H1 (cell line): ENCODE measurements around the gene MAGEB2. TPM values are rescaled to one million over a fixed set of nuclear protein-coding genes. Genes with fewer than 3 reads are reported as not detected.
A peak's percentile ranks its signal among the peaks of the same experiment; 100 is the strongest.

Experiments
- CTCF ChIA-PET: fragments of 300-600 bp; sonication (Branson Sonifier 250); formaldehyde crosslinking; loops from one replicate; lab custom pipeline; 2021; ENCODE audit not compliant: partially characterized antibody; lab: Charles Lee
- POLR2A ChIA-PET: fragments of 300-600 bp; sonication (Branson Sonifier 250); formaldehyde crosslinking; loops from one replicate; lab custom pipeline; 2021; ENCODE audit warnings: inconsistent platforms; ENCODE audit not compliant: partially characterized antibody; lab: Charles Lee
- DNase-seq, 2 experiments: peaks; one replicate each; pipeline versions ENCODE4 v3.0.0 to v3.0.0-alpha.2; 2010 to 2022; ENCODE audit warnings: low spot score in 2 of 2, low read depth in 1 of 2, mixed read lengths in 1 of 2
- FAIRE-seq: peaks from 2 replicates; lab custom pipeline; 2011; peaks lifted over from hg19 to GRCh38; lab: Jason Lieb, UNC
- H2AFZ ChIP-seq: 2 replicates; pipeline ENCODE4 v1.8.1; 2012; ENCODE audit warnings: low read length, inconsistent platforms
- H2AK5ac ChIP-seq: 2 replicates; pipeline ENCODE4 v1.6.1; 2013; ENCODE audit warnings: low read depth, low read length
- H2BK120ac ChIP-seq: replicated peaks from 2 replicates; pipeline ENCODE3; 2013; ENCODE audit warnings: low read depth, low read length, inconsistent platforms
- H2BK12ac ChIP-seq: 2 replicates; pipeline ENCODE4 v1.6.1; 2013; ENCODE audit warnings: low read depth, low read length
- H2BK15ac ChIP-seq: 2 replicates; pipeline ENCODE4 v1.6.1; 2013; ENCODE audit warnings: low read length
- H2BK20ac ChIP-seq: 2 replicates; pipeline ENCODE4 v1.6.1; 2013; ENCODE audit warnings: low read length
- H2BK5ac ChIP-seq: 2 replicates; pipeline ENCODE4 v1.6.1; 2013; ENCODE audit warnings: low read depth, low read length
- H3K14ac ChIP-seq: 2 replicates; pipeline ENCODE4 v1.6.1; 2013; ENCODE audit warnings: inconsistent platforms; ENCODE audit not compliant: insufficient read length
- H3K18ac ChIP-seq: 2 replicates; pipeline ENCODE4 v1.6.1; 2013; ENCODE audit warnings: low read length; ENCODE audit errors: extremely low read depth
- H3K23ac ChIP-seq: 2 replicates; pipeline ENCODE4 v1.6.1; 2013; ENCODE audit warnings: inconsistent platforms; ENCODE audit not compliant: insufficient read length
- H3K23me2 ChIP-seq: 2 replicates; pipeline ENCODE4 v1.6.1; 2013; ENCODE audit warnings: low read depth, low read length
- H3K27ac ChIP-seq: 2 replicates; pipeline ENCODE4 v1.6.1; 2011; ENCODE audit warnings: low read depth, low read length, inconsistent platforms
- H3K27me3 ChIP-seq, 4 experiments: replicated peaks in 1 of 4; 1 replicate in 1 of 4; 2 replicates in 3 of 4; pipeline versions ENCODE4 v1.6.1 to v1.8.1; 2011 to 2013; ENCODE audit warnings: low read length in 3 of 4, mild to moderate bottlenecking in 3 of 4, inconsistent platforms in 2 of 4, mixed read lengths in 2 of 4, moderate library complexity in 1 of 4; ENCODE audit not compliant: control insufficient read depth in 3 of 4, insufficient read depth in 3 of 4; ENCODE audit errors: extremely low read depth in 1 of 4
- H3K36me3 ChIP-seq, 4 experiments: 2 replicates each; pipeline versions ENCODE4 v1.6.1 to v1.8.1; 2011 to 2013; ENCODE audit warnings: mild to moderate bottlenecking in 4 of 4, low read length in 3 of 4, moderate library complexity in 2 of 4, control low read depth in 1 of 4, inconsistent platforms in 1 of 4; ENCODE audit not compliant: insufficient read depth in 4 of 4, control insufficient read depth in 2 of 4
- H3K4ac ChIP-seq: replicated peaks from 2 replicates; pipeline ENCODE3; 2013; ENCODE audit warnings: low read length, low read depth, mixed read lengths, inconsistent platforms; ENCODE audit not compliant: insufficient read length
- H3K4me1 ChIP-seq, 4 experiments: replicated peaks in 1 of 4; 1 replicate in 1 of 4; 2 replicates in 3 of 4; pipeline versions ENCODE4 v1.6.1 to v1.8.1; 2011 to 2013; ENCODE audit warnings: low read length in 3 of 4, inconsistent platforms in 2 of 4, mixed read lengths in 1 of 4; ENCODE audit not compliant: insufficient read depth in 4 of 4, control insufficient read depth in 3 of 4
- H3K4me2 ChIP-seq, 2 experiments: 2 replicates each; pipeline versions ENCODE4 v1.6.1 to v1.8.1; 2011 to 2013; ENCODE audit warnings: low read depth in 2 of 2, low read length in 2 of 2, control low read depth in 1 of 2, inconsistent platforms in 1 of 2, mild to moderate bottlenecking in 1 of 2; ENCODE audit not compliant: insufficient read depth in 1 of 2
- H3K4me3 ChIP-seq, 4 experiments: fragments of 200-600, 300-600 bp in 1 of 4; sonication (generic), shearing (Covaris generic), sonication (Bioruptor Twin) in 1 of 4; 2 replicates each; pipeline versions ENCODE4 v1.5.1 to v1.8.1; 2011 to 2016; ENCODE audit warnings: low read length in 4 of 4, low read depth in 3 of 4, control low read depth in 2 of 4, inconsistent platforms in 2 of 4, mild to moderate bottlenecking in 2 of 4, mixed read lengths in 1 of 4, moderate library complexity in 1 of 4; ENCODE audit not compliant: insufficient read depth in 2 of 4; ENCODE audit errors: extremely low read depth in 1 of 4
- H3K56ac ChIP-seq: replicated peaks from 2 replicates; pipeline ENCODE3; 2013; ENCODE audit warnings: low read depth, mild to moderate bottlenecking, mixed read lengths, low read length, inconsistent platforms; ENCODE audit not compliant: insufficient read length
- H3K79me1 ChIP-seq: 2 replicates; pipeline ENCODE4 v1.6.1; 2013; ENCODE audit warnings: low read depth, low read length, control low read depth
- H3K79me2 ChIP-seq, 2 experiments: 2 replicates each; pipeline versions ENCODE4 v1.6.1 to v1.8.1; 2012 to 2013; ENCODE audit warnings: low read length in 2 of 2, mild to moderate bottlenecking in 2 of 2, inconsistent platforms in 1 of 2; ENCODE audit not compliant: insufficient read depth in 2 of 2, control insufficient read depth in 1 of 2
- H3K9ac ChIP-seq, 4 experiments: replicated peaks in 1 of 4; 1 replicate in 1 of 4; 2 replicates in 3 of 4; pipeline versions ENCODE4 v1.6.1 to v1.8.1; 2011 to 2013; ENCODE audit warnings: low read depth in 3 of 4, low read length in 3 of 4, control low read depth in 2 of 4, mild to moderate bottlenecking in 2 of 4, moderate library complexity in 2 of 4, inconsistent platforms in 1 of 4; ENCODE audit errors: extremely low read depth in 1 of 4
- H3K9me3 ChIP-seq, 2 experiments: 2 replicates each; pipeline versions ENCODE4 v1.6.1 to v1.8.1; 2012 to 2013; ENCODE audit warnings: mild to moderate bottlenecking in 2 of 2, moderate library complexity in 2 of 2, control low read depth in 1 of 2, inconsistent platforms in 1 of 2, low read depth in 1 of 2, low read length in 1 of 2, mixed read lengths in 1 of 2; ENCODE audit not compliant: insufficient read depth in 2 of 2
- H4K20me1 ChIP-seq, 2 experiments: replicated peaks in 1 of 2; 2 replicates each; pipeline versions ENCODE3 to v1.8.1; 2011 to 2013; ENCODE audit warnings: inconsistent platforms in 2 of 2, low read length in 2 of 2, mild to moderate bottlenecking in 1 of 2; ENCODE audit not compliant: insufficient read depth in 2 of 2, control insufficient read depth in 1 of 2
- H4K5ac ChIP-seq: 2 replicates; pipeline ENCODE4 v1.6.1; 2013; ENCODE audit warnings: low read length, low read depth, mixed read lengths, inconsistent platforms; ENCODE audit not compliant: insufficient read length
- H4K8ac ChIP-seq: 2 replicates; pipeline ENCODE4 v1.8.0; 2013; ENCODE audit warnings: mild to moderate bottlenecking, moderate library complexity, low read length, inconsistent platforms; ENCODE audit not compliant: insufficient read depth; ENCODE audit errors: extremely low read depth
- H4K91ac ChIP-seq: replicated peaks from 2 replicates; pipeline ENCODE3; 2013; ENCODE audit warnings: low read length, mixed read lengths, inconsistent platforms; ENCODE audit not compliant: insufficient read length
- CHD1 ChIP-seq: IDR thresholded peaks from 2 replicates; pipeline ENCODE4 v1.6.1; 2012; ENCODE audit warnings: low read depth, low read length, improper control_type of control experiment
- CHD2 ChIP-seq: IDR thresholded peaks from 2 replicates; pipeline ENCODE4 v1.6.1; 2012; ENCODE audit warnings: low read length, improper control_type of control experiment
- MAFK ChIP-seq: IDR thresholded peaks from 2 replicates; pipeline ENCODE4 v1.6.1; 2012; ENCODE audit warnings: low read depth, mild to moderate bottlenecking, improper control_type of control experiment, low read length
- NRF1 ChIP-seq: IDR thresholded peaks from 2 replicates; pipeline ENCODE4 v1.6.1; 2011; ENCODE audit warnings: mild to moderate bottlenecking, low read depth, low read length, improper control_type of control experiment
- POLR2AphosphoS5 ChIP-seq: IDR thresholded peaks from 2 replicates; pipeline ENCODE4 v1.6.1; 2011; ENCODE audit warnings: low read depth, low read length
- SIN3A ChIP-seq, 2 experiments: IDR thresholded peaks in 1 of 2; conservative IDR thresholded peaks in 1 of 2; 2 replicates each; pipeline ENCODE4 v1.6.1; 2011 to 2012; ENCODE audit warnings: low read length in 2 of 2, improper control_type of control experiment in 1 of 2, low read depth in 1 of 2, mild to moderate bottlenecking in 1 of 2
- SIRT6 ChIP-seq: IDR thresholded peaks from one replicate; pipeline ENCODE4 v1.7.1; 2012; ENCODE audit warnings: low read length, inconsistent platforms
- SUZ12 ChIP-seq: fragments of 200-600 bp; sonication (generic); IDR thresholded peaks from 2 replicates; pipeline ENCODE4 v1.6.1; 2012; ENCODE audit warnings: mild to moderate bottlenecking, inconsistent platforms, low read length, moderate library complexity, mixed read lengths
- TEAD4 ChIP-seq: IDR thresholded peaks from 2 replicates; pipeline ENCODE4 v1.6.1; 2012; ENCODE audit warnings: low read depth, low read length, inconsistent platforms, mixed read lengths
- whole genome bisulfite sequencing, 2 experiments: shearing (Covaris generic) in 1 of 2; methylation state at CpG; one replicate each; pipeline versions ENCODE4 v1.1.6 to v1.1.7; 2013 to 2015; ENCODE audit warnings: low lambda C conversion rate in 2 of 2, mixed read lengths in 2 of 2, inconsistent platforms in 1 of 2, low coverage in 1 of 2, missing lambda C conversion rate in 1 of 2; ENCODE audit not compliant: insufficient replicate concordance in 2 of 2, insufficient coverage in 1 of 2, insufficient read length in 1 of 2; ENCODE audit errors: extremely low coverage in 1 of 2, missing lambda C conversion rate in 1 of 2; 5-methylcytosine and 5-hydroxymethylcytosine counted together
- polyA plus RNA-seq, 7 experiments: library from polyadenylated mRNA; depleted of rRNA in 3 of 7; stranded (reverse) in 5 of 7; unstranded in 2 of 7; fragments of >200 nt in 5 of 7; fragments of 200-250 nt in 2 of 7; gene quantifications; 1 replicate in 5 of 7; 2 replicates in 1 of 7; 4 replicates in 1 of 7; pipeline versions ENCODE4 v1.2.1 to v1.2.3, GENCODE V29; 2011 to 2013; ENCODE audit warnings: missing spikeins in 2 of 7, mixed read lengths in 2 of 7
- total RNA-seq: library from RNA; stranded (reverse); fragmentation: NEBNext Ultra II Directional; extraction: Animal tissue kit (Norgen Biotek cat#: 25700); gene quantifications from 2 replicates; pipeline ENCODE4 v1.2.1, GENCODE V29; 2021
- TF ChIP-seq, protein P1 (sequence below), 3 experiments: IDR thresholded peaks; 1 replicate in 2 of 3; 2 replicates in 1 of 3; pipeline versions ENCODE4 v1.5.1 to v1.6.1; 2011; ENCODE audit warnings: low read length in 3 of 3, mild to moderate bottlenecking in 3 of 3, inconsistent platforms in 2 of 3, low read depth in 1 of 3, moderate library complexity in 1 of 3; ENCODE audit not compliant: insufficient read depth in 1 of 3; ENCODE audit errors: control extremely low read depth in 1 of 3

The MAGEB2 gene
- total and polyA plus RNA-seq, 2 of the 8 experiments (the other 6 are each of a cell fraction or from before 2014, with no cell fraction given) = not detected

DNA sequence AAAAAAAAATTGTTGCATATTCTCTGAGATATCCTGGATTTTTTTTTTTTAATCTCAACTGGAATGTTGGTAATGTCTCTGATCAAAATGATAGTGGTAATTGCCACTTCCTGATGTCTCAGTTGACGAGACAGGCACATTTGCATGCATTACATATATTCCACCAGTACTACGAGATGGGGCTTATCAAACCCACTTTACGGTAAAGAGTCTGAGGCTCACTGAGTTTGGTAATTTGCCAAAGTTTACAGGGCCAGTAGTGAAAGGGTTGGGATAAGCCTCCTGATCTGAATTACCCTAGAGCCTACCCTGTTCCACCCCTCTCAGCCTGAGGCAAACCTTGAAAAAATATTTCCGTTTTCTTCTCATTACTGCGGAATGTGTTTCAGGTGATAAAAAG, 5.3 kb downstream of the MAGEB2 start:
- no peaks in the 10 kb centered on the region for H3K23me2 ChIP-seq
- H2BK12ac ChIP-seq = 0 out of 2 replicates have a peak overlapping the region, but pooled peaks have one; percentile 60
- no peaks in the 10 kb centered on the region for H3K79me2 ChIP-seq
- no peaks in the 10 kb centered on the region for H3K27me3 ChIP-seq
- H3K9me3 ChIP-seq = no peaks in the 10 kb centered on the region
- no peak overlapping the region for H3K9ac ChIP-seq
- no peak overlapping the region for H2BK5ac ChIP-seq
- H3K18ac ChIP-seq = no peak overlapping the region; the same call in 1 of the 2 replicates
- H3K4me2 ChIP-seq = no peak overlapping the region
- 82% methylated on average over 5 of the region's 5 CpGs; no CpG with 5 or more reads in 1 of the 2 experiments for WGBS, 2 experiments
- H3K27ac ChIP-seq = no peak overlapping the region
- FAIRE-seq (peak; percentile 13), DNase-seq (no peak)
- no peak overlapping the region for H4K5ac ChIP-seq
- no peak overlapping the region for H3K4ac ChIP-seq
- ChIA-PET CTCF (no interaction called here), POLR2A (no interaction called here)
- H2BK20ac ChIP-seq = no peak overlapping the region
- H3K56ac ChIP-seq = no peak overlapping the region
- H3K23ac ChIP-seq = no peak overlapping the region
- no peak overlapping the region for H4K8ac ChIP-seq
- H2AFZ ChIP-seq = no peak overlapping the region
- H3K4me1 ChIP-seq = peaks cover 0 to 9% (median 0%) of the 10 kb centered on the region in 4 experiments; a peak in 2 of 7 replicates
- H2AK5ac ChIP-seq = no peak overlapping the region
- H2BK15ac ChIP-seq = no peak overlapping the region
- H4K91ac ChIP-seq = no peak overlapping the region
- no peak overlapping the region for H3K14ac ChIP-seq
- H2BK120ac ChIP-seq = peak overlapping the region; percentile 43
- H3K36me3 ChIP-seq = no peaks in the 10 kb centered on the region
- no peaks in the 10 kb centered on the region for H4K20me1 ChIP-seq
- H3K4me3 ChIP-seq = no peak overlapping the region
- TF ChIP-seq POLR2AphosphoS5 (no peak), SUZ12 (no peak), TEAD4 (no peak), NRF1 (no peak), CHD2 (no peak), SIN3A (conservative IDR thresholded peaks at IDR 0.05 in 1 of 2, IDR thresholded peaks at IDR 0.05 in 1 of 2; ENCODE audit: low read depth in 1 of 2, low read length in 2 of 2) (no peak), SIRT6 (no peak), CHD1 (no peak), MAFK (no peak)
- TF ChIP-seq, protein P1, sequence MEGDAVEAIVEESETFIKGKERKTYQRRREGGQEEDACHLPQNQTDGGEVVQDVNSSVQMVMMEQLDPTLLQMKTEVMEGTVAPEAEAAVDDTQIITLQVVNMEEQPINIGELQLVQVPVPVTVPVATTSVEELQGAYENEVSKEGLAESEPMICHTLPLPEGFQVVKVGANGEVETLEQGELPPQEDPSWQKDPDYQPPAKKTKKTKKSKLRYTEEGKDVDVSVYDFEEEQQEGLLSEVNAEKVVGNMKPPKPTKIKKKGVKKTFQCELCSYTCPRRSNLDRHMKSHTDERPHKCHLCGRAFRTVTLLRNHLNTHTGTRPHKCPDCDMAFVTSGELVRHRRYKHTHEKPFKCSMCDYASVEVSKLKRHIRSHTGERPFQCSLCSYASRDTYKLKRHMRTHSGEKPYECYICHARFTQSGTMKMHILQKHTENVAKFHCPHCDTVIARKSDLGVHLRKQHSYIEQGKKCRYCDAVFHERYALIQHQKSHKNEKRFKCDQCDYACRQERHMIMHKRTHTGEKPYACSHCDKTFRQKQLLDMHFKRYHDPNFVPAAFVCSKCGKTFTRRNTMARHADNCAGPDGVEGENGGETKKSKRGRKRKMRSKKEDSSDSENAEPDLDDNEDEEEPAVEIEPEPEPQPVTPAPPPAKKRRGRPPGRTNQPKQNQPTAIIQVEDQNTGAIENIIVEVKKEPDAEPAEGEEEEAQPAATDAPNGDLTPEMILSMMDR (IDR thresholded peaks at IDR 0.05; ENCODE audit: control extremely low read depth in 1 of 3, insufficient read depth in 1 of 3, low read depth in 1 of 3, low read length in 3 of 3) = no peak
- no peaks in the 10 kb centered on the region for H3K79me1 ChIP-seq
